ENCODE results near the gene FADS1.

Gene FADS1

DNA sequence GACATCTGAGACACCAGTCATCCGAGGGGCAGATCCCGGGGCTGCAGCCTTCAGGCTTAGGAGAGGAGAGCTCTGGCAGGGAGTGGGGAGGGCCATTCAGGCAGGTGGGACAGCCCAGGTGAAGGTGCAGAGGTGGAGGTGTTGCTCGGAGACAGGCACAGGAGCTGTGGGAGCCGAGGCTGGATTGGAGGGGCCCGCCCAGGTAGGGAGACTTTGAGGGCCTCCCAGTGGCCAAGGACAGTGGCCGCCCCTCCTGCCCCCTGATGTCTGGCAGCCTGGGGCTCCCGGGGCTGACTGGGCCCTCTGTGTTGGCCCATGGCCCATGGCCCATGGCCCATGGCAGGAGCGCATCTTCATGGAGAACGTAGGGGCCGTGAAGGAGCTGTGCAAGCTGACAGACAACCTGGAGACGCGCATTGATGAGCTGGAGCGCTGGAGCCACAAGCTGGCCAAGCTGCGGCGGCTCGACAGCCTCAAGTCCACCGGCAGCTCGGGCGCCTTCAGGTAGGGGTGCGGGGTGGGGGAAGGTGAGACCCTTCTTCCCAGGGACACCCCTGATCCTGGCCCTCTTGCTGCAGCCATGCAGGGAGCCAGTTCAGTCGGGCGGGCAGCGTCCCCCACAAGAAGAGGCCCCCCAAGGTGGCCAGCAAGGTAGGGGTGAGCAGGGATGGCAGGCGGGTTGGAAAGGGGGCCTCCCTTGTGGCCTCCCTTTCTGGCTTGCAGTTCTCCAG, 37.7 kb downstream of the FADS1 start:
- DNase-seq (ENCODE audit: low read depth in 2 of 3, low spot score in 1 of 3), result no peak

GRCh38 chr11:61778357-61778886, 38.4 kb downstream of the FADS1 start:
- no peak for DNase-seq (ENCODE audit: low read depth in 2 of 3, low spot score in 1 of 3)

DNA sequence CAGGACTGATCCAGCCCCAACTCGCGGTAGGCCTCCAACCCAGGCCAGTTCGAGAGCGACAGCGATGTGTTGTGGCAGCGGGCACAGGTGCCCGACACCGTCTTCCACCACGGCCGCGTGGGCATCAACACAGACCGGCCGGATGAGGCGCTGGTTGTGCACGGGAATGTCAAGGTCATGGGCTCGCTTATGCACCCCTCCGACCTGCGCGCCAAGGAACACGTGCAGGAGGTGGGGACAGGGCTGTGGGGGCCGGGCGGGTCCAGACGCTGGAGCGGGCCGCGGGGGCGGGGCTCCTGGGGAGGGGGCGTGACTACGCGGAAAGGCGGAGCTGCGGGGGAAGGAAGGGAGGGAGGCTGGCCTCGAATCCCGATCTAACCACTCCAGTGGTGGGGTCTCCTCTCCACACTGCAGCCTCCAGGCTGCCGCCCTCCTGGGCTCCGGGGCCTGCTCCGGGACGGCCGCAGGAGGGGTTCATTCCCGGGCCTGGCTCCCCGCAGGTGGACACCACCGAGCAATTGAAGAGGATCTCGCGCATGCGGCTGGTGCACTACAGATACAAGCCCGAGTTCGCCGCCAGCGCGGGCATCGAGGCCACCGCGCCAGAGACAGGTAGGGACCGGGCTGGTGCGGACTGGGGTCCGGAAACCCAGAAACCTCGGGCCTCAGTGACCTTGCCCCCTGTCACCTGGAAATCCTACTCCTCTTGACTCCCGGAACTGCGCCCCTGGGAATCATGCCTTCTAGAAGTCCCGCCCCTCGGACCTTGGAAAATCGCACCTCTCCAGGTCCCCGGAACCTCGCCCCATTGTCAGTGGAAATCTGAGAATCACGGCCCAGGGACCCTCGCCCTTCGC, 39.3 kb downstream of the FADS1 start:
- peak in 2 of 3 donors; percentile 39 to 61 for DNase-seq (ENCODE audit: low read depth in 2 of 3, low spot score in 1 of 3)

- peak; percentile 43 to 69 (median 66) for DNase-seq (ENCODE audit: low read depth in 2 of 3, low spot score in 1 of 3)
Observed at GRCh38 chr11:61776561-61777075, 40.2 kb downstream of the FADS1 start.

GRCh38 chr11:61775606-61776554, 40.9 kb downstream of the FADS1 start:
- no peak for DNase-seq (ENCODE audit: low read depth in 2 of 3, low spot score in 1 of 3)

GRCh38 chr11:61775106-61775505, 41.7 kb downstream of the FADS1 start:
- no peak for DNase-seq (ENCODE audit: low read depth in 2 of 3, low spot score in 1 of 3)

- DNase-seq (ENCODE audit: low read depth in 2 of 3, low spot score in 1 of 3), result no peak
Observed at GRCh38 chr11:61774411-61774810, 42.4 kb downstream of the FADS1 start.

DNA sequence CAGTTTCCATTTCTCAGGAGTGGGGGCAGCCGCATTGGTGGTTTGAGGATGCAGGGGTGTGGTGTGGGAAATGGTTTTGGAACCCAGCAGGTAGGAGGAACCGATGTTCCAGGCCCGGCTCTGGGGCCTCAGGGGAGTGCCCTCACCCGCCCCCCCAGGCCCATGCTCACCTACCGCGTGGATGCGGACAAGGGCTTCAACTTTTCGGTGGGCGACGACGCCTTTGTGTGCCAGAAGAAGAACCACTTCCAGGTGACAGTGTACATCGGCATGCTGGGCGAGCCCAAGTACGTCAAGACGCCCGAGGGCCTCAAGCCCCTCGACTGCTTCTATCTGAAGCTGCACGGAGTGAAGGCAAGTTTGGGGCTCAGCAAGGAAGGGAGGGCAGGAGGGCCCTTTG, 43.0 kb downstream of the FADS1 start:
- no peak for DNase-seq (ENCODE audit: low read depth in 2 of 3, low spot score in 1 of 3)

- no peak for DNase-seq (ENCODE audit: low read depth in 2 of 3, low spot score in 1 of 3)
Observed at GRCh38 chr11:61773356-61773755, 43.4 kb downstream of the FADS1 start.

DNA sequence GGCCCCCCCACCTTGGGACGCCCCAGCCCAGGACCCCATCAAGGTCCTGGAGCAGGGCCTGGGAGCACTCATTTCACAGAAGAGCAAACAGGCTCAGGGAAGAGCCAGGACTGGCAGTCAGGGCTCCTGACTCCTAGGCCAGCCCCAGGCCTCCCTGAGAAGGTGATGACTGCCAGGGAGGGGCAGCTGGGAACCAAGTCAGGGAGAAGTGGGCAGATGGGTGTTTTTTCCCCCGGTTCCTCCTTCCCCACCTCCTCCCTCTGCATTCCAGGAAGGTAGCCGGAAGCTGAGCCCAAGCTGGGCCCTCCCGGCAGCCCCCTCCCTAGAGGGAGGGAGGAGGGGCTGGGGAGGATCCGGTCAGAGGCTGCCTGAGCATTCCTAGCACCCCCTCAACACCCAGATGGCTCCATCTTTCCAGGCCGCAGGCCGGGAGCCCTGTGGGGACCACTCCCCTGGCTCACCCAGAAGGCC, 44.8 kb downstream of the FADS1 start:
- DNase-seq (ENCODE audit: low read depth in 2 of 3, low spot score in 1 of 3), result no peak

- no peak for DNase-seq (ENCODE audit: low read depth in 2 of 3, low spot score in 1 of 3)
Observed at GRCh38 chr11:61771195-61771894, 45.5 kb downstream of the FADS1 start.

DNA sequence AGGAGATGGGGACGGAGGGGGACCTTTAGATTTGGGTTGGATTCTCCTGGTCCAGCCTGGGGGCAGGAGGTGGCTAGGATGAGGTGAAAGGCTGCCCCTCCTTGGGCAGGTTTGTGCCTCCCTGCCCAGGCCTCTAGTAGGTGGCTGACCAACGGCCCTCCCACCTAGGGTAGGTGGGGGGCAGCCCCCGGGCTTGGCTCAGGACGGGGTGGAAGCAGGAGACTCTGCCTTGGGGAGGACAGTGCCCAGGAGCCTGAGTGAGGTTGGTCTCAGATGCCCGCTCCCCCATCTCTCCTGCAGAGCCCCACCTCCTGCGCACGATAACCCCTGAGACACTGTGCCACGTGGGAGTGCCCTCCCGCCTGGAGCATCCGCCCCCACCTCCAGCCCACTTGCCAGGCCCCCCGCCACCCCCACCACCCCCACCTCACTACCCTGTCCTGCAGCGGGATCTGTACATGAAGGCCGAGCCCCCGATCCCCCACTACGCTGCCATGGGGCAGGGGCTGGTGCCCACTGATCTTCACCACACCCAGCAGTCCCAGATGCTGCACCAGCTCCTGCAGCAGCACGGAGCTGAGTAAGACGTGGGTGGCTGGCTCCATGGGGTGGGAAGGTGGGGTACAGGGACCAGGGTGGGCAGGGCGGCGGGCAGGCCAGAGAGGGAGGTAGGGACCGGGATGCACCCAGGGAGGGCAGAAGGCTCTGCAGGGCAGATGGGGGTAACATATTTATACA, 46.7 kb downstream of the FADS1 start:
- no peak for DNase-seq (ENCODE audit: low read depth in 2 of 3, low spot score in 1 of 3)

DNA sequence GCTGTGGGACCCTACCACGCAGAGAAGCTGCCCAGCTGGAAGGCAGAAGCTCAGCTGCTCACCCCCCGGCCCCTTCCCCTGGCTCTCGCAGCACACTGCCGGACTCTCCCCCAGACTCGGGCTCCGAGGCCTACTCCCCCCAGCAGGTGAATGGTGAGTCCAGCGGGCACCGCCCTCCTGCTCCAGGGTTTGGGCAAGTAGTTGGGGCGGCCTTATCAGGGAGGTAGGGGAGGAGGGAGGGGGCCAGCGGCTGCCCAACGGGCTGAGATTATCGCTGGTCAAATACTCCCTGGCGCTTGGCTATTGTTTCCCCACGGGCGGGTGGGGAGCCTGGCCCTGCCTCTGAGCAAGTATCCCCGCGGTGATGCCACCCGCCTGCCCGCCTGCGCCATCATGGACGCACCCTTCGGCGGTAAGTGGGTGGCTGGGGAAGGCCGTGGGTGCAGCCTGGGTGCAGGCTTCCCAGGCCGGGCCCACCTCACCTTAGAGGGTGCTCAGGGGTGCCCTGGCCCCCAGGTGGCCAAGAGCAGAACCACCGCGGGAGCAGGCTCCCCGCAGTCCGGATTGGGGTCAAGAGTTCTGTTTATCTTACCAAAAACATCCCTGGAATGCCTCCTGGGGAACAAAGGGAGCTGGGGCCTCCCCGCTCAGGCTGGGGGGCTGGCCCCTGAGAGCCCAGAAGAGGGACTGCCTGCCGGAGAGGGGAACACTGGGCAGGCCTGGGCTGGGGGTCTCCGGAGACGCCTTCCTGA, 47.5 kb downstream of the FADS1 start:
- no peak for DNase-seq (ENCODE audit: low read depth in 2 of 3, low spot score in 1 of 3)

DNA sequence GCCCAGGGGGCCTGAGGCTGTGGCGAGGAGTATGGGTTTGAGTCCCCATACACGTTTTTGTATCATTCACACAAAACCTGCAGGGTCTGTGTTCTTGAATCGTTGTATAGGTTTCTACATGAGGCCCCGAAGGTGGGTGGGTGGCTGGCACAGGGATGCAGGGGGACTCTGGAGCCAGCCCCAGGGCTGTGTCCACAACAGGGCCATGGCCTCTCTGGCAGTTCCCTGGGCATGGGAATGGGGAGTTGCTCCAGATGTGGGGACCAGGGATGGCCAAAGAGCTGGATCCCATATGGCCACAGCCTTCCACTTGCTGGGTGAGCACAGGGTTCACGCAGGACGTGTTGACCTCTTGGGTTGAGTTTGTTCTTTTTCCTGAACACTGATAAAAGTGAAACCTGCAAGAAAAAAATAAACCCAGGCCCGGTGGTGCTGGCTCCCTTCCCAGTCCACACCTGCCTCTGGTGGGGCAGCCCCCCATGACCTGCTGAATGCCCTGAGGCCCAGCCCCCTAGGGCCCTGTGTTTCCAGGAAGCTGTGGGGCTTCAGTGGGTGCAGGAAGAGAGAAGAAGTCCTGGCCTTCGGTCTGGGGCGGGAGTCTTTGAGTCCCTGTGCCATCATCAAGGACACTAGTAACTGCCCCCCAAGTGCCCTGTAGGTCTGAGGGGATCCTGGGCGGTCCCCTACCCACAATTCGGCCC, 48.3 kb downstream of the FADS1 start:
- no peak for DNase-seq (ENCODE audit: low read depth in 2 of 3, low spot score in 1 of 3)

DNA sequence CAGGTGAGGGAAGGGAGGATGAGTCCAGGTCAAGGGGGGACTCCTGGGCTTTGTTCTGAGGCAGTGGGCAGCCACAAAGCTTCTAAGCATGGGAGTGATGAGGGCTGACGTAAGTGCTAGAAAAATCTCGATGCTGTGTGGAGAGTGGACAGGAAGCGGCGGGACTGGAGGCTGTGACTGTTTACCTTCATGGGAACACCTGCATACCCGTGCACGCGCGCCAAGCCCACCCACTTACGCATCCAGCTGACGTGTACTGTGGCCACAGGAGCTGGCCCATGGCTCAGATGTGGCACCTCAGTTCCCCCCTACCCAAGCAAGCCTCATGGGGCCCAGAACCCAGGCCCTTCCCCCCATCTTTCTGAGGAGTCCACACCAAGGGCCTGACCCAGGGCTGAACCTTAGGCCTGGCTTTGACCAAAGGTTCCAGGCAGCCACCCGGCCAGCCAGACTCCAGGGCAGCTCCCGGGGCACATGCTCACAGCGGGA, 50.4 kb downstream of the FADS1 start:
- DNase-seq (ENCODE audit: low read depth in 2 of 3, low spot score in 1 of 3), result no peak

DNA sequence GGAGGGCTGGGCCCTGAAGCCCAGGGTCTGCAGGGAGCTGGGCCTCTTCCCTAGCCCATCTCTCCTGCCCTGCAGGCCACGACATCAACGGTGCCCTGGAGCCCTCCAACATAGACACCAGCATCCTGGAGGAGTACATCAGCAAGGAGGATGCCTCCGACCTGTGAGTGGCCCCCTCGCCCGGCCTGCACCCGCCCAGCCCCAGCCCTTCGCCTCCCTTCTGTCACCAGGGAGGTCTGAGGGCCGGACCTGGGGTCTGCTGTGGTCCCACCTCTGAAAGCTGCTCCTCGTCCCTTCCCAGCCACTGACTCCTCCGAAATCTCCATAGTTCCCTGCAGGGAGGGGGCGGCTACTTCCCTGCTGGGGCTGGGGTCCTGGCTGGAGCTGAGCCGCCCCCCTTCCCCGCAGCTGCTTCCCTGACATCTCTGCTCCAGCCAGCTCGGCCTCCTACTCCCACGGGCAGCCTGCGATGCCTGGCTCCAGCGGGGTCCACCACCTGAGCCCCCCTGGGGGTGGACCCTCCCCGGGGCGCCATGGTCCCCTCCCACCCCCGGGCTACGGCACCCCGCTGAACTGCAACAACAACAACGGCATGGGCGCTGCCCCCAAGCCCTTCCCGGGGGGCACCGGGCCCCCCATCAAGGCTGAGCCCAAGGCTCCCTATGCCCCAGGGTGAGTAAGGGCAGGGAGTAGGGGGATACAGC, 51.1 kb downstream of the FADS1 start:
- DNase-seq (ENCODE audit: low read depth in 2 of 3, low spot score in 1 of 3), result no peak

GRCh38 chr11:61764606-61765260, 52.1 kb downstream of the FADS1 start:
- no peak for DNase-seq (ENCODE audit: low read depth in 2 of 3, low spot score in 1 of 3)

Data from stimulated activated CD4-positive, alpha-beta T cell treated with anti-CD3 and anti-CD28 coated beads, Interleukin-12 subunit alpha, Interleukin-12 subunit beta, amount 100 ng/mL, for 48 hours (primary cell).